Thoracic aorta (tissue), 2 donors: ENCODE results near the gene TFE3. TPM values are rescaled to one million over a fixed set of nuclear protein-coding genes. Genes with fewer than 3 reads are reported as not detected.

ENCODE experiments used
- ATAC-seq: fragments of 150-250 bp; one replicate; pipeline ENCODE4 v1.8.0; 2017; ENCODE audit warnings: low read depth; ENCODE audit not compliant: insufficient number of reproducible peaks, low FRiP score
- DNase-seq: peaks from one replicate; pipeline ENCODE4 v3.0.0-alpha.2; 2020; ENCODE audit warnings: low spot score
- H3K27ac ChIP-seq, 2 donors: fragments of 200-600 bp; sonication (generic); 1 replicate in 1 of 2; 2 replicates in 1 of 2; pipeline ENCODE4 v1.5.1; 2016; ENCODE audit warnings: mild to moderate bottlenecking in 2 of 2, moderate library complexity in 2 of 2
- H3K27me3 ChIP-seq: fragments of 200-600 bp; sonication (generic); replicated peaks from 2 replicates; pipeline ENCODE4 v1.6.0; 2016; ENCODE audit warnings: mild to moderate bottlenecking; ENCODE audit not compliant: insufficient read depth
- H3K36me3 ChIP-seq: fragments of 200-600 bp; sonication (generic); one replicate; pipeline ENCODE4 v1.5.1; 2016
- H3K4me1 ChIP-seq, 2 donors: fragments of 200-600 bp; sonication (generic); 1 replicate in 1 of 2; 2 replicates in 1 of 2; pipeline versions ENCODE4 v1.5.1 to v1.6.0; 2016; ENCODE audit warnings: low read depth in 2 of 2, mild to moderate bottlenecking in 1 of 2; ENCODE audit not compliant: control insufficient read depth in 1 of 2
- H3K4me3 ChIP-seq: fragments of 200-600 bp; sonication (generic); 2 replicates; pipeline ENCODE4 v1.5.1; 2016; ENCODE audit warnings: mild to moderate bottlenecking
- H3K9me3 ChIP-seq: fragments of 200-600 bp; sonication (generic); 2 replicates; pipeline ENCODE4 v1.5.1; 2016
- total RNA-seq, 2 donors: library from RNA; depleted of rRNA; stranded (reverse); fragments of >200 nt; gene quantifications; one replicate each; pipeline versions ENCODE4 v1.1.0 to v1.2.3, GENCODE V29; 2016
- TF ChIP-seq, protein P1 (sequence below): fragments of 200-600 bp; sonication (generic); IDR thresholded peaks from one replicate; pipeline ENCODE4 v1.5.1; 2019; ENCODE audit warnings: antibody characterized with exemption

TFE3 gene
- total RNA-seq, 2 donors from 2014 or later = 83.8 to 106 TPM

DNA sequence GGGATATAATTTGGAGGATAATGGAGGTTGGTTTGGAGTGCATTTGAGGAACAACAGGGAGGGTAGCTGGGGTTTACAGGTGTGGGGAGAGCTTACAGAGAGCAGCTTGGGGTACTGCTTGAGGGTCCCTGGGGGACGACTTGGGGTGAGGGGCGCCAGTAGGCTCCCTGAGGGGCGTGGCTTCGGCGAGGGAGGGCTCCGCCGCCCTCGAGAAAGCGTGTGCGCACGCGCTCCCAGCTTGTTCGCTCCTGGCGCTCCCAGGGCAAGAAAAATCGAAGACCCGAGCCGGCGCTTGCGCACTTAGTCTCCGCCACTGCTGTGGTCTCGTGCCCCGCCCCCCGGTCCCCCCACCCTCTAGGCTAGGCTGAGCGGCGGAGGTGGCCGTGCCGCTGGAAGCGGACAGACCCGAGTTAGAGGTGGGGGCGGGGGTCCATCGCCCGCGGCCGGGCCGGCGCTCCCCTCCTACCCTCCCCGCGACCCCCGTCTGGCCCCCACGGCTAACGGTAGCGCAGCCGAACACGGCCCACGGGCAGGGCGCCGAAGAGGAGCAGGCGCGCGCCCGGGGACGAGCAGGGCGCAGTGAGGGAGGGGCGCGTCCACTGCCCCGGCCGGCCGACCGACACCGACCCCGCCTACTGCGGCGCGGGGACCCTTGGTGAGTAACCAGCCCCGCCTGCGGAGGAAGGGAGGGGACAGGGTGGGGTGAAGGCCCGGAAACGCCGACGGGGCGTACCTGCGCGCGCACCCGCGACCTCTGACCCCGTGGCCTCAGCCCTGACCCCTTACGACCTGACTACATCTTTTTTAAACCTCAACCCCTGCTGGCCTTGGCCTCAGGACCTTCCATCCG, 10.3 kb upstream of the TFE3 start:
- Histone ChIP-seq H3K9me3 (no peaks in the 10 kb centered on the region), H3K4me3 (peak overlapping the region; percentile 77), H3K36me3 (no peaks in the 10 kb centered on the region), H3K27me3 (no peaks in the 10 kb centered on the region), H3K27ac (peak overlapping the region; percentile 82 to 87), H3K4me1 (peaks cover 0 to 7% of the 10 kb centered on the region in 2 donors)
- TF ChIP-seq, protein P1, sequence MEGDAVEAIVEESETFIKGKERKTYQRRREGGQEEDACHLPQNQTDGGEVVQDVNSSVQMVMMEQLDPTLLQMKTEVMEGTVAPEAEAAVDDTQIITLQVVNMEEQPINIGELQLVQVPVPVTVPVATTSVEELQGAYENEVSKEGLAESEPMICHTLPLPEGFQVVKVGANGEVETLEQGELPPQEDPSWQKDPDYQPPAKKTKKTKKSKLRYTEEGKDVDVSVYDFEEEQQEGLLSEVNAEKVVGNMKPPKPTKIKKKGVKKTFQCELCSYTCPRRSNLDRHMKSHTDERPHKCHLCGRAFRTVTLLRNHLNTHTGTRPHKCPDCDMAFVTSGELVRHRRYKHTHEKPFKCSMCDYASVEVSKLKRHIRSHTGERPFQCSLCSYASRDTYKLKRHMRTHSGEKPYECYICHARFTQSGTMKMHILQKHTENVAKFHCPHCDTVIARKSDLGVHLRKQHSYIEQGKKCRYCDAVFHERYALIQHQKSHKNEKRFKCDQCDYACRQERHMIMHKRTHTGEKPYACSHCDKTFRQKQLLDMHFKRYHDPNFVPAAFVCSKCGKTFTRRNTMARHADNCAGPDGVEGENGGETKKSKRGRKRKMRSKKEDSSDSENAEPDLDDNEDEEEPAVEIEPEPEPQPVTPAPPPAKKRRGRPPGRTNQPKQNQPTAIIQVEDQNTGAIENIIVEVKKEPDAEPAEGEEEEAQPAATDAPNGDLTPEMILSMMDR = no peak
- no peak for ATAC-seq
- DNase-seq = no peak

GRCh38 chrX:49043987-49044281, 777 bp upstream of the TFE3 start:
- Histone ChIP-seq H3K9me3 (no peaks in the 10 kb centered on the region), H3K4me3 (peak overlapping the region; percentile 60), H3K4me1 (peaks cover 6 to 15% of the 10 kb centered on the region in 2 donors), H3K27me3 (no peaks in the 10 kb centered on the region), H3K27ac (peak overlapping the region; percentile 66 to 77), H3K36me3 (peaks cover 5% of the 10 kb centered on the region)
- TF ChIP-seq, protein P1 = no peak
- no peak for DNase-seq
- no peak for ATAC-seq

DNA sequence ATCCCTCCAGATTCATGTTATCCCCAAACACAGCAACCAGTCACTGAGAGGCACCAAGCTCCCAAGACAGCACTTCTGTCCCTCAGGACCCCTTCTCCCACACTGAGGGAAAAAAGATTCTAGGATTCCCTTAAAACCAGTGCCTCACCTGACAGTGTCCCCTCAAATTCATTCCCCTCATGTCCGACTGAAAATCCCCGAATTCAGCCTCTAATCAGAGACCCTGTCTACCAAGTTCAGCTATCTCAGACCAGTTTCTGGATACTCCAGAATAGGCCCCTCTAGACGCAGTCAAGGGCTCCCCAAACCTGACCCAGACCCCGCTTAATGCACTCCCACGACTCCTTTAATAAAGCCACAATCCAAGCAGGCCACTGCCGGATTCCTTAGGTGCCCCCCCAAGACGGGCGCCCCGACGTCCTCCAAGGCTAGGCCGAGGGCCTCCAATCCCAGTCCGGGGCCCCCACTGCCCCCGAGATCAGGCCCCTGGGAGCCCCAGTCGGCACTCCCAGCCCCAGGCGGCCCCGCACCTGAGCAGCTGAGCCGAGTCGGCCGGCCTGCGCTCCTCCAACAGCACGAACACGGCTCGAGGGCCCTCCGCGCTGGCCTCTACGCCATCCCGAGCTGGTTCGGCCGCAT, 457 bp downstream of the TFE3 start:
- Histone ChIP-seq H3K4me3 (peak overlapping the region; percentile 91), H3K4me1 (peaks cover 6 to 19% of the 10 kb centered on the region in 2 donors), H3K9me3 (no peaks in the 10 kb centered on the region), H3K27me3 (no peaks in the 10 kb centered on the region), H3K36me3 (peaks cover 17% of the 10 kb centered on the region), H3K27ac (peak overlapping the region; percentile 94 to 99)
- TF ChIP-seq, protein P1 = no peak
- DNase-seq = no peak
- no peak for ATAC-seq

DNA sequence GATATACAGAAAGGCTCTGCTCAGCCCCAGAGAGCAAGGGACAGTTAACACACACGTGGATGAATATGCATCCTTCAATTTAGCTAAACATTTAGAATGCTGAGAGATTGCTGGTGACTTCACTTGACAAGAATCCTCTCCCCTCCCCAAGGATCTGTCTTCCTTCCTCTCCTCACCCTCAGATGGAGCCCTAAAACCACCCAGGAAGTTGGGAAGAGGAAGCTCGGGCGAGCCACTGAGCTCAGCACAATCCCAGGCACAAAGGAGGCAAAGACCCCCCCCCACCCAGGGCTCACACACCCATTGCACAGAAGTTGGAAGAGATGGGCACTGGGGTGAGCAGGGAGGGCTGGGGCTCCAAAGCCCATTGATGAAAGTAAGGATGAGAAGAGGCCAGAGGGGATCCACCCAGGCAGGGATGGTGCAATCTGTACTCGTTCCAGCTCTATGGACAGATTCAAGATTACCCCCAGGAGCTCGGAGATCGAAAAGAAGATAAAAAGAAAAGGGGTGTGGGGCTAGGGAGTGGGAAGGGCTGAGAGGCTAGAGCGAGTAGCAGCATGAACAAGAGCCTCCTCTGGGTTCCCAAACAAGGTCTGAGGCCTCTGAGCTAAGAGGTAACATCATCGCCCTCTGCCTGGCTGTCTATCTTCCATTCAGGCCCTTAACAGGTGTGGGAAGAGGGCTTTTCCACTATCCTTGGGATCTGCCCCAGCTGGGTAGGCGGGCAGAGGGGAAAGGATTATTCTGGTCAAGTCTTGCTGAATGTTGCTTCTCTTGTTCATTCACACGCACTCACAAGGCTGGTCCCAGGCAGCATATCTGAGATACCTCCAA, 1.2 kb downstream of the TFE3 start:
- Histone ChIP-seq H3K4me3 (peak overlapping the region; percentile 91), H3K27ac (peak overlapping the region; percentile 94 to 99), H3K27me3 (no peaks in the 10 kb centered on the region), H3K4me1 (peaks cover 6 to 19% of the 10 kb centered on the region in 2 donors), H3K36me3 (peaks cover 18% of the 10 kb centered on the region), H3K9me3 (no peaks in the 10 kb centered on the region)
- ATAC-seq (no peak), DNase-seq (no peak)
- TF ChIP-seq, protein P1 = no peak
